Ishikawa (cell line): Measurements from ENCODE around the gene TBPL1.

Experiments used
- CREB1 ChIP-seq: IDR thresholded peaks from 2 replicates; pipeline ENCODE4 v1.6.1; 2012; ENCODE audit warnings: low read depth
- EP300 ChIP-seq: IDR thresholded peaks from 2 replicates; pipeline ENCODE4 v1.6.1; 2012; ENCODE audit warnings: borderline replicate concordance
- RAD21 ChIP-seq: IDR thresholded peaks from 2 replicates; pipeline ENCODE4 v1.6.1; 2012; ENCODE audit warnings: low read depth
- TCF12 ChIP-seq: IDR thresholded peaks from 2 replicates; pipeline ENCODE4 v1.6.1; 2012; ENCODE audit warnings: low read depth
- ZBTB7A ChIP-seq: IDR thresholded peaks from 2 replicates; pipeline ENCODE4 v1.6.1; 2012; ENCODE audit warnings: low read depth
- TF ChIP-seq, protein P1 (sequence below): IDR thresholded peaks from 2 replicates; pipeline ENCODE4 v1.6.1; 2012; ENCODE audit warnings: low read depth, mild to moderate bottlenecking

- TF ChIP-seq EP300 (no peak), RAD21 (no peak), TCF12 (no peak), ZBTB7A (no peak), CREB1 (no peak)
- TF ChIP-seq, protein P1, sequence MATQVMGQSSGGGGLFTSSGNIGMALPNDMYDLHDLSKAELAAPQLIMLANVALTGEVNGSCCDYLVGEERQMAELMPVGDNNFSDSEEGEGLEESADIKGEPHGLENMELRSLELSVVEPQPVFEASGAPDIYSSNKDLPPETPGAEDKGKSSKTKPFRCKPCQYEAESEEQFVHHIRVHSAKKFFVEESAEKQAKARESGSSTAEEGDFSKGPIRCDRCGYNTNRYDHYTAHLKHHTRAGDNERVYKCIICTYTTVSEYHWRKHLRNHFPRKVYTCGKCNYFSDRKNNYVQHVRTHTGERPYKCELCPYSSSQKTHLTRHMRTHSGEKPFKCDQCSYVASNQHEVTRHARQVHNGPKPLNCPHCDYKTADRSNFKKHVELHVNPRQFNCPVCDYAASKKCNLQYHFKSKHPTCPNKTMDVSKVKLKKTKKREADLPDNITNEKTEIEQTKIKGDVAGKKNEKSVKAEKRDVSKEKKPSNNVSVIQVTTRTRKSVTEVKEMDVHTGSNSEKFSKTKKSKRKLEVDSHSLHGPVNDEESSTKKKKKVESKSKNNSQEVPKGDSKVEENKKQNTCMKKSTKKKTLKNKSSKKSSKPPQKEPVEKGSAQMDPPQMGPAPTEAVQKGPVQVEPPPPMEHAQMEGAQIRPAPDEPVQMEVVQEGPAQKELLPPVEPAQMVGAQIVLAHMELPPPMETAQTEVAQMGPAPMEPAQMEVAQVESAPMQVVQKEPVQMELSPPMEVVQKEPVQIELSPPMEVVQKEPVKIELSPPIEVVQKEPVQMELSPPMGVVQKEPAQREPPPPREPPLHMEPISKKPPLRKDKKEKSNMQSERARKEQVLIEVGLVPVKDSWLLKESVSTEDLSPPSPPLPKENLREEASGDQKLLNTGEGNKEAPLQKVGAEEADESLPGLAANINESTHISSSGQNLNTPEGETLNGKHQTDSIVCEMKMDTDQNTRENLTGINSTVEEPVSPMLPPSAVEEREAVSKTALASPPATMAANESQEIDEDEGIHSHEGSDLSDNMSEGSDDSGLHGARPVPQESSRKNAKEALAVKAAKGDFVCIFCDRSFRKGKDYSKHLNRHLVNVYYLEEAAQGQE, result no peak
Observed at GRCh38 chr6:133964702-133965101, 11.7 kb downstream of the TBPL1 start.
